HL-60/S4 treated with phorbol 12-myristate 13-acetate at 8.2 ng/mL for 4 days and 3 days (cell line): Measurements from ENCODE around the gene NR2F1-AS1.

Experiments
- in situ Hi-C: fragments of 300-500 bp; cut with MboI; formaldehyde crosslinking; loops from 2 replicates; pipeline ENCODE4 v1.15.0; 2022; ENCODE audit warnings: low sequenced_read_pairs

The NR2F1-AS1 gene

DNA sequence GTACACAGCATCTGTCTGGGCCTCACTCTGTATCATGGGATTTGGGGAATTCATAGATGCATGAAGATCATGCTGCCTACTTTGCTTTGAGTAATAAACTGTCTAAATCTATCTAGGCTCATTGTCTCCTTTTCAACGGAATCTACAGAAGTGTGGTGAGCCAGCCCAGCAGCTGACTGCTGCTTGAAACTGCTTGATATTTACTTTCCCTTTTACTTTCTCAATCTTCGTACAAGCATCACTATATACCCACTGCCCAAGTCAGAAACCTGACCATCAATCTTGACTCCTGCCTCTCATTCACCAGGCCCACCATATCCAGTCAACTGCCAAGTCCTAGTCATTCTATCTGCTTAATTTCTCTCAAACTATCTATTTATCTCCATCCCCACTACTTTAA is 142.9 kb downstream of the NR2F1-AS1 start:
- in situ Hi-C loops, result no loop called here

DNA sequence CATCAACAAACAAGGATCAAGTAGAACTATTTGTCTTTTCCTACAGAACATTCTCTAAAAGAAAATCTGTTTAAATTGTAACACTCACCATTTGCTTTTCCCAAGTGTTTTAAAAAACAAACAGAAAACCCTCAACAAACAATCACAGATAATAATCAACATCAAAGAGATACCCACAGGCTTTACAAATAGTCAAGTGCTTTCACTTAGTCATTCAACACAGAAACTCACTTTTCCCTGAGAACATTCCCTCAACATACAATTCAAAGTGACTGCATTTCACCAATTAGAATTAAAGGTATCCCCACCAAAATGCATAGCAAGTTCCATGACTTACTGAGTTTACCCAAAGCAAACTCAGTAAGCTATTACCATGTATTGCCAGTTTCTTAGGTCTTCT is 144.9 kb downstream of the NR2F1-AS1 start:
- in situ Hi-C loops, result no loop called here

DNA sequence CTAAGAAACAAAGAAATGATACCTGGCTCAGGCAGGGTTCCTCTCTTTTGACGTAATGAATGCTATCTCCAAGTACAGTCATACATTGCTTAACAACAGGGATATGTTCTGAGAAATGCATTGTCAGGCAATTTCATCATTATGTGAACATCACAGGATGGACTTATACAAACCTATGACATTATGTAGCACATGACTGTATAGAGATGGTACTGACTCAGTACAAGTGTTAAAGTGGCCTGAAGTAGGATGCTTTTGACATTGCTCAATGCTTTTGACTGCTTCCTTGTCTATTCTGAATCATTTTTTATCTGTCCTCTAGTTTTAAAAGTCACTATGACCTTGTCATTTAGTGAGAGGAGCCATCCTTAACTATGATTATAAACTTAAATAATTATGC is 147.6 kb downstream of the NR2F1-AS1 start:
- in situ Hi-C loops, result no loop called here

DNA sequence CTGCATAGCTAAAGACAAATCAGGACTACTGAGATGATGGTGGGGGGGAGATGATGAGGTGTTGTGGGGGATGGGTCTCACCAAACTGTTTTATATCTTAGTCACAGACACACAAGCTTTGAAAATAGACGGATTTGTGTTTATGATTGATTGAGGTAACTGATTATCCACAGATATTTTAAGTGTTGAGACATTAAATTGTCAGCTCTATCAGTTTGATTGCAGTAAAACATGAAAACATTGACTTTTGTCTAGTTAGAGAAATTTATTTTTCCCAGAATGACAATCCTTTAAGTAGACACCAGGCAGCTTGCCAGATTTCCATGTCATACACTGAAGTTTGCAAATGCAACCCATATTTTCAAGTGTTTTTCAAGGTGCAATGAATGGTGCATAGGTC is 149.8 kb downstream of the NR2F1-AS1 start:
- in situ Hi-C loops, result no loop called here

DNA sequence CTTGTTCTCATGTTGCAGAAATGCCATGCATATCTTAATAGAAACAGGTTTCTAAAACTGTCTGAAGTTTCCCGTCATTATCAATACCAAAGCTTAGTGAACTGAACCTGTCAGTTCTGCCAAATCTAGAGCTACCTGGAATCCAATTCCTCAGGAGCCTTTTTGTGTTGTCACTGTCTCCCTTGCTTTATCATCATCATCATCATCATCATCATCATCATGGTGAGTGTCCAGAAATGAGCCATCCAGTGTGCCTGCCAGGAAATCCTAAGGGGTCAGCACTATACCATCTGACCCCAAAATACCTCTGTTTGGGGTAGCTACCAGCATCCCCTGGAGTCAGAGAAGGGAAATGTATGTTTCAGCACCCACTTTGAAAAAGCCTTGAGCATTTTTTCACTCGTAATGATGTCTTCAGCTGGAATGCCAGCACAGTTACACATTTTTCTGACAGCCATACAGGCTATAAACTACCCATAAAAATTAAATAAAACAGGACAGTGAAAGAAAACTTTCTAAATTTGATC is 150.3 kb downstream of the NR2F1-AS1 start:
- in situ Hi-C loops, result no loop called here

DNA sequence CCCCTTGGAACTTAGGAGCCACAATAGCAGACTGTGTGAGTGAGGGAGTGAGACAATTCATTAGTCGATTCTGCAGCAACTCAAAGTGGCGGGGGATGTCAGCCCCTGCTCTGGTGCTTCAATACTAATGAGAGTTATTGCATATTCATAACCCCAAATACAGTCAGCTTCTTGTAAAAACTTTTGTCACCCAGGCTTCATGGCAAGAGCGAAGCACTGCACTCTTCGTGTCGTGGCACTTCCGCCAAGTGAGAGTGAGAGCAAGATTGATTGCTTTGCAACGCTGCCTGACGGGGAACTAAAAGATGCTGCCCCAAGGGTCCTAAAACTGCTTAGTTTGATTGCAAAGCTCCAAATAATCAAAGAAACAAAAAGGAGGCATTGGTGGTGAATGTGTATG is 150.9 kb downstream of the NR2F1-AS1 start:
- in situ Hi-C loops, result no loop called here

DNA sequence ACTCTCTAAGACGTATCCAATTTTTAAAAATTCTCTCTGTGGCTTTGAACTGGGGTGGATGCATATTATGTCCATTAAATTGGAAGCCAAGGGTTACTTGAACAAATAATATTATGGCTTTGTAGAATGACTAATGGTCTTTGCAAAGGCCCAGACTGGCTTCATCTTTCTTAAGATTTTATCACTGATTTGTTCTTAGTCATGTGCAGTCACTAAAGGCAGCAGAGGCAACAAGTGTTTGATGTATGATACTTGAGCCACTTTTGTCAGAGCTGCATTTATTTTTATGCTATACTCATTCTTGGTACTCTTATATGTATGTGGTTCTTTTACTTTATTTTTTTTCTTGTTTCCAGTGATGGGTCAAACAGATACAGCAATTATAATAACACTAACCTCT is 152.2 kb downstream of the NR2F1-AS1 start:
- in situ Hi-C loops, result no loop called here

DNA sequence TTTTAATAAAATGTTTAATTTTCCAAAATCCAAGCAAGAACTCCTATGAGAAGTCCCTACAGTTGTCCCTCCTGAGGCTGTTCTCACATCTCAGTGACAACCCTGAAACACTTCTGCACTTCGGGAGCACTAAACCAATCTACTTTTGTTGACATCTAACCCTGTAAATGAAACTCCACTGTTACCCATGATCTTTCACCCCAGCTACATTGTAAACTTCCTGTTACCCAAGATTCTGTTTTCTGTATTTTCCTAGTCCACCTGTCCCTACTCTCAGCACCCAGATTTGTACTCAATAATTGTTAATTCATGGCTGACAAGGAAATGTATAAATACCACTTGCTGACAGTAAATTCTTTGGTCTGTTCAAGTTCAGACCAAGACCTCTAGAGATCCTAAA is 153.7 kb downstream of the NR2F1-AS1 start:
- in situ Hi-C loops, result no loop called here

DNA sequence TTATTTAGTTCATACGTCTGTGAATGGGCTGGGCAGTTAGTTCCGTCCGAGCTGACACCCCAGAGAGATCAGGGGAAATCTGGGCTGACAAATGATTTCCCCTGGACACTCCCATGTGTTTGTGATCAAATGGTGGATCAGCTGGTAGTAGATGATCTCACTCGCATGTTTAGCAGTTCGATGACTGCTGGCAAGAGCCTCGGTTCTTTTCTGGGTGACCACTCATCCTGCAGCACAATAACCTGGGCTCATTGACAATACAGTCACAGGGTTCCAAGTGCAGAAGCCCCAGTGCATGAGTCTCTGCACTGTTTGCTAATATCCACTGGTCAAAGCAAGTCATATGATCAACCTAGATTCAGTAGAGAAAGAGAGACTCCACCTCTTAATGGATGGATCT is 155.9 kb downstream of the NR2F1-AS1 start:
- in situ Hi-C loops, result no loop called here

DNA sequence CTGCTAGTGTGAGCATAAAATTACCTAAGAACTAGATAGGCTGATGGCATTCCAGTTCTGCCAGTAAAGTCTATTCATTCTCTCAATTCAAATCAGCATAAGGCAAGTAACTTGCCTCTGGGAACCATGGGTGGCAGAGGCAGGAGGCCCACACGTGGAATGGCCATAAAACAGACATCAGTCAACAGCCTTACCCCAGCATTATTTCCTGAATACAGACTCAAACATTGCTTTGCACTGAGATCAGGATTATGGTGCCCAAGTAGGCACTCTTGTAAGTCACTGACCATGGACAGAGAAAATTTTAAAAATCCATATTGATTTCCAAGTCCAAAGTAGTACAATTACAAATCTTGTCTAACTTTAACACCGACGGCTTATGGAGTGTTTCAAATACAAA is 157.7 kb downstream of the NR2F1-AS1 start:
- in situ Hi-C loops, result no loop called here

DNA sequence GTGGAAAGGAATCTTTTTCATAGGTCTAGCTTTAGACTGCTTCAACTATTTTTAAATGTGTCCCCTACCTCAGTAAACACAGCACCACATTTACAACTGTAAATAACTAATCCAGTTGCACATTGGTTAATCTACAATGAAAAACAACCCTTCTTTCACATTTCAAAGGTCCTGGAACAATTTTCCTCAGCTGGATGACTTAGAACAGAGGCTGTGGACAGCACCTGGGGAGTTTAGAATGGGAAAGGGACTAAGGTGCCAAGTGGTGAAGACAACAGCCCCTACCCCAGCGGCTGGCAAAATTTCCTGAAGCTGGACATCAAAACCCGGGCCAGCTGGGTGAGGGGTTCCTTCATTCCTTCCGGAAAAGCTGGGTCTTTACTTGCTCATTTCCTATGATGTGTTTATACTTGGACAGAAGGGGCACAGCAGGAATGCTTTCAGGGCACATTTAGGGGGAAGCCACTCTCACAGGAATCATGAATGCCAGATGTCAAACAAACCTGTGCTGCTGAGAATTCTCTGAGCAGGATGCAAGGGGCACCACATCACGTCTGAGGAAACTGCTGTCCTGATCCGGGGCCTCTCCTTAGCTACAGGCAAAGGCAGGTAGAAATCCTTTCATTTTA is 158.3 kb downstream of the NR2F1-AS1 start:
- in situ Hi-C loops, result no loop called here

DNA sequence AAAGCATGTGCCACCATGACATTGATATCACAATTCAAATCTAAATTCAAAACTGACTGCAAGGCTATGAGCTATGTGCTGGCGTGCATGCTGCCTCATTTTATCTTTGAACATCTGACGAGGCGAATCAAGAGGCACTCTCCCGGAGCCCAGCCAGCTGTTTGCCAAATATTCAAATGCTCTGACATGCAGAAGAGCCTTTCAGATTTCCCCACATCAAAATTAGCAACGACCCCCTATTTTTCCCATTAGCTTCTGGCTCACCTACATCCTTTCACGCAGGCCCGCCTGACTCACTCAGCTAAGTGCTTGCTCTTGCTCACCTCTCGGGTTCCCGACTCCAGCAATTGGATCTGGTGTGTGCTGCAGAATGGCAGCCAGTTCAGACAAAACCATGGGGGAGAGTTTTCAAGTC is 159.0 kb downstream of the NR2F1-AS1 start:
- in situ Hi-C loops, result no loop called here

DNA sequence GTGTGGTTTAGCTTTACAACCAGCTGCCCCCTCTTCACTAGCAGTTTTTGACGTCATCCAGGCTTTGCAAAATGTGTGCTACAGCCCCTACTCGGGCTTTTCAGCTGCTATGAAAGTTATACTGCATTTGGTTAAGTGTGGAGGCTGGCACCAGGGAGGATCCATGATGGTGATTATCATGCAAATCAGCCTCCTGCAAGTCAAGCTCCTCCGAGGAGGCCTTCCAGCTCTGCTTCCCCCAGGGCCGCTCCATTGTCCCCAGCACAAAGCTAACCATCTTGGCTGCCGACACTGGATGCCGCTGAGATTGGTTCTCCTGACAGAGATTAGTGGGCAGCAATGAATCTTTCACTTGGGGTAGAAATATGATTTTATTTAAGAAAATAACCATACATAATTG is 159.6 kb downstream of the NR2F1-AS1 start:
- in situ Hi-C loops, result no loop called here

DNA sequence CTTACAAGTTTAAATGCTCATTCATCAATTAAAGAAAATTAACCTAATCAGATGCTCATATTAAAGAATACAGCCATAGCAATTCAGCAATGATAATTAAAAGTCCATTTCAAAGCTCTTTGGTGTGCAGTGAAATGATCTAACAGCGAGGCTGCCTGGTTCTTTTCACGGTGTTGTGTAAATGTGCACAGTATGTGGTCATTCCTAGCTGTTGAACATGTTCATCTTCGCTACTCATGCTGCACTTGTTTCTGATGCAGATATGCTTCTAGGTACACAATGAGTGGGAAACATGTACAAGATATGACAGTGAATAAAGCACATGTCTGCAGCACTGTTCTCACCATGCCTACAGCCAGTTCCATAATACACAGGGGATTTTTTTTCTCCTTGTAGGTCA is 163.5 kb downstream of the NR2F1-AS1 start:
- in situ Hi-C loops, result no loop called here

DNA sequence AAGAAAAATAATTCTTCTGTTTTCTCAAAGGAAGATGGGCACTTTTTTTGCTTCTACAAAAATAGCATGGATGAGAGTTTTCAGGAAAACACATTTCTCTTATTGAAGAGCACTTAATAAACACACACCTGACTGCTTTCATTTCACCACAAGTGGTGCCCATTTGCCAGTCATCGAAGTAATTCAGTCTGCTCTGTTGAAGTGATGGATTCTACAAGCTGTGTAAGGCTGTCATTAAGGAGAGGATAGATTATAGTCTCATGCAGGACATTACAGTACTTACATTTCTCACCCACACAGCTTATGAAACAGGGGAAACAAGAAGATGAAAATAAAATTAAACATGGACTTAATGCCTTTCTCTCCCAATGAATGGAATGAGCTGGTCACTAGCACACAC is 165.2 kb downstream of the NR2F1-AS1 start:
- in situ Hi-C loops, result no loop called here

DNA sequence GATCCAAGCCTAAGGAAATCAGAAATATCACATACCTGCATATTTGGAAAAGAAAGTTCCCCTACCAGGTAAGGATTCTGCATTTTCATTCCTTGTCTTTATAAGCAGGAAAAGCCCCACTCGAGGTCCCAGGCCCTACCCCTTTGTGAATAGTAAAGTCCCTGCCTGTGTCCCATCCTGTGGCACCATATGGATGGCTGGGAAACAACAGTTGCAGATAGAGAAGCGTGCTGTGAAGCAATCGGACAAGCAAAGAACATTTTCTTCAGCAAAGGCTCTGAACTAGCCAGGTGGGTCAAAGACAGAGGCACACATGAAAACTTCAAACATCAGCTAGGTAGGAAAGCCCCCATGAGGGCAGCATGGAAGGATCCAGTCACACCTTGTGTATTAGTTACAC is 169.3 kb downstream of the NR2F1-AS1 start:
- in situ Hi-C loops, result no loop called here

DNA sequence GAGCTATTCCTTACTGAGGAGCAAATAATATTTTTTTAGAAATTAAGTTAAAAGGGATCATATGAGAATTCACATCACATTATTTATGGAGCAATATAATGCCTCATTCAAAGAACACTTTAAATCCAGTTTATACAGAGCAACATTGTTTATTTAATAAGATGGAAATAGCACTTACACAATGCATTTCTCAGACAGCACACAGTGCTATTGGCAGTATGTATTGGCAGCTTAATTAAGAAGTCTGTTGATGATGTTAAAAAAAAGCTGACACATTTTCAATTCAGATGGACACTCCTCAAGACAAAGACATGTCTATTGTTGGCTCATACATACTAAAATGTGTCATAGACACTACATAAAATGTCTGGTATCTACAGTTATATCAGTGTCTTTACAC is 171.3 kb downstream of the NR2F1-AS1 start:
- in situ Hi-C loops, result no loop called here

DNA sequence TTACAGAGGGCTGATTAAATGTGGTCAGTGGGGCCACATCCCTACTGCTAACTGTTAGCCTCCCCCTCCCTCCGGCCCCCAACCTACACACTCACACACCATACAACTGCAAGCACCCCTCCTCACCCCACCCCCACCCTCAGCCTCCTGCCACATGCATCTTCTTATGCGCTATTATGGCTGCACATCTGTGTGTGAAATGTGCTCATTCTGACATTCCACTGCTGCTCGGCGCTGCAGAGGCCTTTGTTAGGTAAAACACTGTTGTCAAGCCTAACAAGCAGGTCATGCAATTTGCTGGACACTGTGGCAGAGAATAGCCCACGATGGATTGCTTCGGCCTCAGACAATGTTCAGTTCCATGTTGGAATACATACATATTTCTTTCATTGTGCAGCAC is 173.6 kb downstream of the NR2F1-AS1 start:
- in situ Hi-C loops, result no loop called here

DNA sequence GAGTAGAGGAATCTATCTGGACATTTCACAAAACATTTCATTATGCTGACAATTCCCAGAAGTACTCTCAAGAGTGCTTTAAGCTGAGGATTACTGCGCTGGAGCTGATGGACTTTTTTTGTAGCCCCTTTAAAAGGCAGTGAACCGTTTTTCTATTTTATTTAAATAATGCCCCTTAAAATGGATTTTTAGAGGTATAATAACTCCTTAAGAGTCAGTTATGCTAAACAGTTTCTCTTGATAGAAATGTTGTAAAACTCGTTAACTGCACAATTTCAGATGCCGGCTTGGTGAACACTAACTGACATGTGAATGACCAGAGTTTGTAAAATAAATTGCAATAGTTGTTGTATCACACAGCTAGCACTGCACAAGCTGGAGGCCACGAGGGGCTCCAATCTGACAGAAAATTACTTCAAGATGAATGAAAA is 174.0 kb downstream of the NR2F1-AS1 start:
- in situ Hi-C loops, result no loop called here

DNA sequence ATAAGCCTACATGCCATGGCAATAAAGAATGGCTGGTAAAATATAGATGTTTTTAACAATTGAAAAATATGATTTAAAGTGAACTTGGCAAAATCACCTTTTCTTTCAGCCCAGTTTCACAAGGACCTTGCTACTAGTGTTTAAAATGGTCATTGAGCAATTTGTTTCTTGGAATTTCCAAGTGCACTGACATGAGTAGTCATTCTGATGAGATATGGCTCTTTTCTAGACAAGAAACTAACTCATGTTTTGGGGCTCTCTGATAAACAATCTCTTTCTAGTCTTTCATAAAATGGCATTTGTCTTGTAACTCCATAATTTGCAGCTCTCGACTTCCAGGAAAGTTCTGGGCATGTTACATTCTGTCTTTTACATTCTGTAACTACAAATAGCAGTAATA is 176.8 kb downstream of the NR2F1-AS1 start:
- in situ Hi-C loops, result no loop called here

DNA sequence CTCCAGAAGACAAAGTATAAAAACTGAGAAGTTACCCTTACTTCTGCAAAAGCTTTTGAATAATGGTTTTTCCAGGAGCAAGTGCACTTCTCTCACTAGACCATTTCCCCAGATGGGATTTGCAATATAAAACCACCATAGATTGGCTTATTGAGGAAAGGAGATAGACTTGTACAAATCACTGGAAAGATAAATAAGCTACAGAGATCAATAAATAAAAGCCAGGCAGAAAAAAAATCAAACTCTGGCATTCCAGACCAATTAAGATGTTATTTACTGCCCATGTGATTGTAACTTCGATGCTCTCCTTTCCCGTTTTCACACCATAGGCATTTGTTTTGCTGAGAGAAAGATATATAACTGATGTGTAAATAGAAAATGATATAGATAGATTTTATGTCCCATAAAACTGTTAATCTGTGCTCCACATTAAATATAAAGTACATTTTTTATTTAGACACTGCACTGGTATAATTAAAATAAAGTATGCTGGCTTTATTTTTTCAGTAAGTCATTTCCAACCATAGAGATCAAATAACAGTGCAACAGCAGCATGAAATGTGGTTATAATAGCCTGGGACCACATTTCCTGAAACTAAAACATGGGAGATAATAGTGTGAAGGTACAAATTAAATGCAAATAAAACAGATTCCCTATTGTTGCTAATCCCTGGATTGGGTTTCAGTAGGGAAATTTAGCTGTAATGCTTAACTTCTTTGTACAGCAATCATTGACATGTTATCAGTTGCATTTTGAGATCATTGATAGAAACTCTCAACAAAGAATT is 177.7 kb downstream of the NR2F1-AS1 start:
- in situ Hi-C loops, result no loop called here

DNA sequence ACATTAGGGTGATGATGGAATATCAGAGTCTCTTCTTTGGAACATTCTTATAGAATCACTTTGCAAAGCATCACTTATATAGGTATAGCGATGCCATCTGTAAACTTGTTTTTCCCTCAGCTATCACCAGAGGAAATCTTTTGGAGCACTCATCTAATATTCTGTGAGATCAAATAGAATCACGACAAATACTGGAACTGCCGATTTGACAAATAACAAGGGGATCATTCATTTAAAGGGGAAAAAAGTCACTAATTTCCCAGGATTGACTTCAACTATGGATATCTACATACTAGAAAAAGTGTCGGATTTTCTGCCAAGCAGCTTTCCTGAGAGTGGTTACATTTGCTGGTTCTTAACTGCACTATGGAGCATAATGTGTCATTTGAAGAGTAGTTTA is 178.6 kb downstream of the NR2F1-AS1 start:
- in situ Hi-C loops, result no loop called here
